HG03039 (cell line): ENCODE results near the gene CACNA1B.
"Not testable (repeated sequence)": the region's sequence is repeated elsewhere in the genome, so short reads cannot be mapped to it uniquely, and the experiment has no call there.

Experiments used
- ATAC-seq: cut with Tn5 transposase; IDR thresholded peaks from one replicate; pipeline ENCODE4 v1.9.1; 2021; ENCODE audit warnings: mild to moderate bottlenecking, moderate library complexity; ENCODE audit not compliant: unreplicated experiment

CACNA1B gene

GRCh38 chr9:138122676-138123075 is 245.1 kb downstream of the CACNA1B start:
- no peak for ATAC-seq

GRCh38 chr9:138123086-138123485 is 245.5 kb downstream of the CACNA1B start:
- no peak for ATAC-seq

GRCh38 chr9:138126090-138126857 is 248.7 kb downstream of the CACNA1B start:
- ATAC-seq = peak; percentile 81

DNA sequence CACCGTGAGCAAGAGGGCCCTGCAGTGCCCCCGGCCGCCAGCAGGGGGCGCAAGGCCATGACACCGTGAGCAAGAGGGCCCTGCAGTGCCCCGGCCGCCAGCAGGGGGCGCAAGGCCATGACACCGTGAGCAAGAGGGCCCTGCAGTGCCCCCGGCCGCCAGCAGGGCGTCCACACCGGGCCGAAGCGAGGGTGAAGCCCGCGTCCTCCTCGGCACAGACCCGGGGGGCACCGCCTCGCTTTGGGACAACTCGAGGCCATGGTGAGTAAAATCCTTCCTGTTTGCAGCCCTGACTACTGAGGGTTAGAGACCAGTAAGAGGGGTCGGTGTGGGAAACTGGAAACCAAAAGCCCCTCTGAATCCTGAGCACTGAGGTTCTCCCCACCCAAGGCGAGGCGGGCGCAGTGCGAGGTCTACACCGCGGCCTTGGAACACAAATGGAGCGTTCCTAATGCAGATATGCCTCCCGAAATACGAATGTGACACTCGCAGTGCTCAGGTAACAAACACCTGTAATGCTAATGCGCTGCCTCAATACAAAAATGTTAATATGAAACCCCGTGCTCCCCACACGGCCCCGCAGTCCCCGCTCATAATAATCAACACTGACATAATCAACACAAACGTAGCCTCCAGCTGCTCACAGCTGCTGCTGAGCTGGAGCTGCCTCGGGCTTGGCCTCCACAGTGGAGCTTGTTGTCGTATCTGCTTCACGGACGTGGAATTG is 249.4 kb downstream of the CACNA1B start:
- not testable (repeated sequence) for ATAC-seq

DNA sequence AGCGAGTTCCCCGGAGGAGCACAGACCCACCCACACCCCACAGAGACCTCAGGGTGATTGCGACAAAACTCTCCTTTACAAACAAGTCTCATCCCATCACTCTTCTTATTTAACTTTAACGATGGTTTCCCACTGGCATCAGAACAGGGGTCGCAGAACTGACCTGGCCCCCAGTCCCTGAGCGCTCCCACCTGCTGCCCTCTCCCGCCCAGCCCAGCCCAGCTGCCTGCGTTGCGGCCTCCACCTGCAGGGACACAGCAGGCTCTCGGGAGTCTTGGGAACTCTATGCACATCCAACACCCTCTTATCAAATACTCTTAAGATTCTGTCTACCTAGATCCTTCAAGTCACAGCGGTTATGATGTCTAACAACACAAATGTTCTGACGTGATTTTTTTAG is 250.4 kb downstream of the CACNA1B start:
- not testable (repeated sequence) for ATAC-seq

DNA sequence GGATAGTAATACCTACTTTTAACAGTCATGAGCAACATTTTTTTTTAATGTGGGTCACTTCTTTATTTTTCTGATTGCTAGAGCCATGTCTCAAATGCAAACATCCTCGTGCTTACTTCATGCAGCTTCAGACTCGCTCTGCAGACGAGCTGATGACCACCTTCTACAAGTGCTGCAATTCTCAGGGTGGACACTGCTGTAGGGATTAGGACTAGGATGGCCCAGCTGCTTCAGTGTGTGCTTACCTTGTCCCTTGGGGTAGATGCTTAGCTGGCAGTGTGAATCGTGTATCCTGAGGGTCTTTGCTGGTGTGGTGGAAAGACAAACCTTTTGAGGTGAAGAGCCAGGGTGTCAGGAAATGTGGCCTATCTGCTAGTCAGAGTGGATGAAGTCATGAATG is 251.7 kb downstream of the CACNA1B start:
- ATAC-seq = not testable (repeated sequence)

DNA sequence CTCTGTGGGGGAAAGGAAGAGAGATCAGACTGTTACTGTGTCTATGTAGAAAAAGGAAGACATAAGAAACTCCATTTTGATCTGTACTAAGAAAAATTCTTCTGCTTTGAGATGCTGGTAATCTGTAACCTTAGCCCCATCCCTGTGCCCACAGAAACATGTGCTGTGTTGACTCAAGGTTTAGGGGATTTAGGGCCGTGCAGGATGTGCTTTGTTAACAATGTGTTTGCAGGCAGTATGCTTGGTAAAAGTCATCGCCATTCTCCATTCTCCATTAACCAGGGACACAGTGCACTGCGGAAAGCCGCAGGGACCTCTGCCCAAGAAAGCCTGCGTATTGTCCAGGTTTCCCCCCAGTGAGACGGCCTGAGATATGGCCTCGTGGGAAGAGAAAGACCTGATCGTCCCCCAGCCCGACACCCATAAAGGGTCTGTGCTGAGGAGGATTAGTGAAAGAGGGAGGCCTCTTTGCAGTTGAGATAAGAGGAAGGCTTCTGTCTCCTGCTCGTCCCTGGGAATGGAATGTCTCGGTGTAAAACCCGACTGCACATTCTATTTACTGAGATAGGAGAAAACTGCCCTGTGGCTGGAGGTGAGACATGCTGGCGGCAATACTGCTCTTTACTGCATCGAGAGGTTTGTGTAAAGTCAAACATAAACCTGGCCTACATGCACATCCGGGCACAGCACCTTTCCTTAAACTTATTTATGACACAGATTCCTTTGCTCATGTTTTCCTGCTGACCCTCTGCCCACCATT is 255.5 kb downstream of the CACNA1B start:
- ATAC-seq = not testable (repeated sequence)

DNA sequence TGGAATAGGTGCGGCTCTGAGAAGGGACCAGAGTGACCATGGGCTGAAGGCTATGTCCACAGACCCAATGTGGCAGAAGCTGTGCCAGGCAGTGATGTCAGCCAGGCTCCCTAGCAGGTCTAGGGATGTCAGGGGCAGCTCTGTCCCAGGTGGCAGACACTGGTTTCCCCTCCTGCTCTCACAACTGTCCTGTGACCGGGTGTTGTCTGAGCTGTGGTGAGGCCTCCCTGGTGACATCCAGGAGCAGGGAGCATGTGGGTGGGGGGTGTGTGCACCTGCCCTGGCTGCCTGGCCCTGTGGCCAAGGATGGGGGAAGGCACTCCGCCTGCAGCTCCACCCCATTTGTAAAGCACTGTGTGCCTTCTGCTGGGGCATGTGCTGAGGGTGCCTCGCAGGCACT is 257.0 kb downstream of the CACNA1B start:
- not testable (repeated sequence) for ATAC-seq

GRCh38 chr9:138139096-138139495 is 261.5 kb downstream of the CACNA1B start:
- ATAC-seq = not testable (repeated sequence)

GRCh38 chr9:138140980-138141379 is 263.4 kb downstream of the CACNA1B start:
- not testable (repeated sequence) for ATAC-seq

DNA sequence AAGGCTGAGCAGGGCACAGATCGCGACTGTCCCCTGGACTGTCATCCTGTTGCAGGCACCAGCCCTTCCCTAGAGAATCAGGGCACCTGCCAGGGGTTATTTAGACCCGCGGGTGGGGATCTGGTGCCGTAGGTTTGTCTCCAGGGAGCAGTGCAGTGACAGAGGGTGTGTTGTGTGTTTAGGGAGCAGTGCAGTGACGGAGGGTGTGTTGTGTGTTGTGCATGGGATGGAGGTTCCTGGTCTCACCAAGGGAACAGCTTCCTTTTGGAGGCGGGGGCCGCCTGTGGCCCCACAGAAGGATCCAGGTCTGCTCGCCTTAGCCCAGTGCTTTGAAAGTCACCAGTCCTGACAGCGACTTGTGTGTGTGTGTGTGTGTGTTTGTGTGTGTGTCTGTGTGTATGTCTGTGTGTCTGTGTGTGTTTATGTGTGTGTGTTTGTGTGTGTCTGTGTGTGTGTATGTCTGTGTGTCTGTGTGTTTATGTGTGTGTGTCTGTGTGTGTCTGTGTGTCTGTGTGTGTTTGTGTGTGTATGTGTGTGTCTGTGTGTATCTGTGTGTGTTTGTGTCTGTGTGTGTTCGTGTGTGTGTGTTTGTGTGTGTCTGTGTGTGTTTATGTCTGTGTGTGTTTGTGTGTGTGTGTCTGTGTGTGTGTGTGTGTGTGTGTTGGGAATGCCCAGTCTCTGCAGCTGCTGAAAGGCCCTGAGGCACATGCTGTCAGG is 265.1 kb downstream of the CACNA1B start:
- ATAC-seq = not testable (repeated sequence)

GRCh38 chr9:138143491-138143890 is 265.9 kb downstream of the CACNA1B start:
- ATAC-seq = not testable (repeated sequence)

DNA sequence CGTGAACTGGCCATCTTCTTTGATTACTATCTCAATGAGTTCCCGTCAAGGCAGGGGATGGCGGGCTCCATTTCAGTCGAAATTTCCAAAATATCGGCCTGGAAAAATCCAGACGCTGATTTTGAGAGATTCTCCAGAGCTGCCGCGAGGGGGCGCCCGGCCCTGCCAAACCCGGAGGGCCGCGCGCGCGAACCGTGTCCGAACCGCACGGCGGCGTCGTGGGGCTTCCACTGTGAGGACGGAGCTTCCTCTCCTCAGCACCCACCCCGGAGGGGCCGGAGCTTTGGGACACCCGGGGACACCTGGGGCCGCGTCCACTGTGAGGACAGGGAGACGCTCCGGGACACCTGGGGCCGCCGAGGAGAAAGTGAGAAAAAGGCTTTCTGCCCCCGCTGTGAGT is 270.0 kb downstream of the CACNA1B start:
- ATAC-seq = not testable (repeated sequence)

- not testable (repeated sequence) for ATAC-seq
Measured at GRCh38 chr9:138149672-138150656, 272.4 kb downstream of the CACNA1B start.

- not testable (repeated sequence) for ATAC-seq
Measured at GRCh38 chr9:138155788-138156187, 278.2 kb downstream of the CACNA1B start.

DNA sequence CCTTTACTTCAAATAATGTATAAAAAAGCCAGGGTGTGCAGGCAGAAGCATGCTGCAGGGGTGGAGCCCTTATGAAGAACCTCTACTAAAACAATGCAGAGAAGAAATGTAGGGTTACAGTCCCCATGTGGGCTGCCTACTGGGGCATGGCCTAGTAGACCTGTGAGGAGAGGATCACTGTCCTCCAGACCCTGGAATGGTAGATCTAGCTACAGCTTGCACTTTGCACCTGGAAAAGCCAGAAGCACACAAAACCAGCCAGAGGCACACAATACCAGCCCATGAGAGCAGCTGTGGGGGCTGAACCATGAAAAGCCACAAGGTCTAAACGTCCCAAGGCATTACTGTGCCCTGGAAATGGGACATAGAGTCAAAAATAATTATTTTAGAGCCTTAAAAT is 289.2 kb downstream of the CACNA1B start:
- ATAC-seq = not testable (repeated sequence)
